ENCODE results near the gene CNFN. TPM values are rescaled to one million over a fixed set of nuclear protein-coding genes. Genes with fewer than 3 reads are reported as not detected.

Gene CNFN
- total RNA-seq, 1 experiment from 2014 or later = not detected

GRCh38 chr19:42376177-42376555, 13.9 kb downstream of the CNFN start:
- H3K4me3 ChIP-seq = no peak overlapping the region
- H3K4me1 ChIP-seq (replicated peaks) = no peaks in the 10 kb centered on the region

GRCh38 chr19:42375415-42376176, 14.5 kb downstream of the CNFN start:
- Histone ChIP-seq H3K4me1 (replicated peaks) (no peaks in the 10 kb centered on the region), H3K27me3 (replicated peaks) (peaks cover 12% of the 10 kb centered on the region), H3K9me3 (replicated peaks) (no peaks in the 10 kb centered on the region), H3K4me3 (no peak overlapping the region), H3K36me3 (no peaks in the 10 kb centered on the region), H3K27ac (no peak overlapping the region)
- DNase-seq (ENCODE audit: low read depth in 1 of 2, low spot score in 2 of 2) = no peak

More at GRCh38 chr19:42376177-42376555, 13.9 kb downstream of the CNFN start:
- Histone ChIP-seq H3K27me3 (replicated peaks) (peaks cover 17% of the 10 kb centered on the region), H3K27ac (no peak overlapping the region), H3K36me3 (no peaks in the 10 kb centered on the region), H3K9me3 (replicated peaks) (no peaks in the 10 kb centered on the region)
- DNase-seq (ENCODE audit: low read depth in 1 of 2, low spot score in 2 of 2) = no peak

GRCh38 chr19:42374826-42375376, 15.2 kb downstream of the CNFN start:
- H3K4me1 ChIP-seq (replicated peaks) = no peaks in the 10 kb centered on the region
- no peaks in the 10 kb centered on the region for H3K36me3 ChIP-seq
- peaks cover 6% of the 10 kb centered on the region for H3K27me3 ChIP-seq (replicated peaks)
- no peak overlapping the region for H3K4me3 ChIP-seq
- no peaks in the 10 kb centered on the region for H3K9me3 ChIP-seq (replicated peaks)
- H3K27ac ChIP-seq = no peak overlapping the region
- DNase-seq (ENCODE audit: low read depth in 1 of 2, low spot score in 2 of 2) = no peak

- no peak overlapping the region for H3K4me3 ChIP-seq
- H3K4me1 ChIP-seq (replicated peaks) = peaks cover 4% of the 10 kb centered on the region; the same call in 1 of the 2 replicates
- no peak for DNase-seq (ENCODE audit: low read depth in 1 of 2, low spot score in 2 of 2)
- no peaks in the 10 kb centered on the region for H3K9me3 ChIP-seq (replicated peaks)
- no peaks in the 10 kb centered on the region for H3K36me3 ChIP-seq
- no peak overlapping the region for H3K27ac ChIP-seq
- no peaks in the 10 kb centered on the region for H3K27me3 ChIP-seq (replicated peaks)
Observed at GRCh38 chr19:42370626-42371175, 19.4 kb downstream of the CNFN start.

- no peaks in the 10 kb centered on the region for H3K36me3 ChIP-seq
- H3K4me3 ChIP-seq = no peak overlapping the region
- H3K4me1 ChIP-seq (replicated peaks) = peaks cover 4% of the 10 kb centered on the region; the same call in 1 of the 2 replicates
- no peak overlapping the region for H3K27ac ChIP-seq
- H3K9me3 ChIP-seq (replicated peaks) = no peaks in the 10 kb centered on the region
- no peaks in the 10 kb centered on the region for H3K27me3 ChIP-seq (replicated peaks)
- DNase-seq (ENCODE audit: low read depth in 1 of 2, low spot score in 2 of 2) = no peak
Observed at GRCh38 chr19:42370068-42370520, 20.0 kb downstream of the CNFN start.

- no peaks in the 10 kb centered on the region for H3K27me3 ChIP-seq (replicated peaks)
Observed at GRCh38 chr19:42369433-42370067, 20.5 kb downstream of the CNFN start.

GRCh38 chr19:42368765-42369164, 21.3 kb downstream of the CNFN start:
- no peak for DNase-seq (ENCODE audit: low read depth in 1 of 2, low spot score in 2 of 2)
- Histone ChIP-seq H3K27me3 (replicated peaks) (no peaks in the 10 kb centered on the region), H3K9me3 (replicated peaks) (peaks cover 6% of the 10 kb centered on the region), H3K4me1 (replicated peaks) (peaks cover 4% of the 10 kb centered on the region; the same call in 1 of the 2 replicates), H3K36me3 (peaks cover 2% of the 10 kb centered on the region; the same call in 1 of the 2 replicates), H3K4me3 (no peak overlapping the region), H3K27ac (no peak overlapping the region)

More at GRCh38 chr19:42369433-42370067, 20.5 kb downstream of the CNFN start:
- H3K27ac ChIP-seq = no peak overlapping the region
- no peaks in the 10 kb centered on the region for H3K9me3 ChIP-seq (replicated peaks)
- H3K36me3 ChIP-seq = no peaks in the 10 kb centered on the region
- DNase-seq (ENCODE audit: low read depth in 1 of 2, low spot score in 2 of 2) = no peak
- peaks cover 4% of the 10 kb centered on the region; the same call in 1 of the 2 replicates for H3K4me1 ChIP-seq (replicated peaks)
- H3K4me3 ChIP-seq = no peak overlapping the region

GRCh38 chr19:42368360-42368759, 21.7 kb downstream of the CNFN start:
- no peak for DNase-seq (ENCODE audit: low read depth in 1 of 2, low spot score in 2 of 2)
- H3K9me3 ChIP-seq (replicated peaks) = peaks cover 6% of the 10 kb centered on the region
- H3K27ac ChIP-seq = no peak overlapping the region
- H3K27me3 ChIP-seq (replicated peaks) = no peaks in the 10 kb centered on the region
- H3K4me1 ChIP-seq (replicated peaks) = peaks cover 4% of the 10 kb centered on the region; the same call in 1 of the 2 replicates
- peaks cover 6% of the 10 kb centered on the region; the same call in 1 of the 2 replicates for H3K36me3 ChIP-seq
- no peak overlapping the region for H3K4me3 ChIP-seq

- no peaks in the 10 kb centered on the region for H3K27me3 ChIP-seq (replicated peaks)
- H3K4me3 ChIP-seq = no peak overlapping the region
- no peak overlapping the region for H3K27ac ChIP-seq
- H3K4me1 ChIP-seq (replicated peaks) = peaks cover 4% of the 10 kb centered on the region; the same call in 1 of the 2 replicates
- peaks cover 6% of the 10 kb centered on the region for H3K9me3 ChIP-seq (replicated peaks)
- H3K36me3 ChIP-seq = peaks cover 10% of the 10 kb centered on the region
- no peak for DNase-seq (ENCODE audit: low read depth in 1 of 2, low spot score in 2 of 2)
Observed at GRCh38 chr19:42367929-42368328, 22.2 kb downstream of the CNFN start.

- H3K4me1 ChIP-seq (replicated peaks) = peaks cover 4% of the 10 kb centered on the region; the same call in 1 of the 2 replicates
- H3K27ac ChIP-seq = no peak overlapping the region
- peaks cover 6% of the 10 kb centered on the region for H3K9me3 ChIP-seq (replicated peaks)
- H3K36me3 ChIP-seq = peaks cover 13% of the 10 kb centered on the region
- no peak overlapping the region for H3K4me3 ChIP-seq
- no peak for DNase-seq (ENCODE audit: low read depth in 1 of 2, low spot score in 2 of 2)
- H3K27me3 ChIP-seq (replicated peaks) = no peaks in the 10 kb centered on the region
Observed at GRCh38 chr19:42366673-42367072, 23.4 kb downstream of the CNFN start.

GRCh38 chr19:42363614-42364346, 26.3 kb downstream of the CNFN start:
- no peak for DNase-seq (ENCODE audit: low read depth in 1 of 2, low spot score in 2 of 2)
- no peak overlapping the region for H3K4me3 ChIP-seq

GRCh38 chr19:42362891-42363440, 27.1 kb downstream of the CNFN start:
- H3K27me3 ChIP-seq (replicated peaks) = no peaks in the 10 kb centered on the region
- no peak overlapping the region for H3K27ac ChIP-seq
- no peak for DNase-seq (ENCODE audit: low read depth in 1 of 2, low spot score in 2 of 2)
- H3K36me3 ChIP-seq = peaks cover 13% of the 10 kb centered on the region
- H3K9me3 ChIP-seq (replicated peaks) = peaks cover 6% of the 10 kb centered on the region
- H3K4me3 ChIP-seq = no peak overlapping the region
- peaks cover 4% of the 10 kb centered on the region; the same call in 1 of the 2 replicates for H3K4me1 ChIP-seq (replicated peaks)

More at GRCh38 chr19:42363614-42364346, 26.3 kb downstream of the CNFN start:
- no peaks in the 10 kb centered on the region for H3K27me3 ChIP-seq (replicated peaks)
- no peak overlapping the region for H3K27ac ChIP-seq
- peaks cover 6% of the 10 kb centered on the region for H3K9me3 ChIP-seq (replicated peaks)
- H3K36me3 ChIP-seq = peaks cover 13% of the 10 kb centered on the region
- peaks cover 4% of the 10 kb centered on the region; the same call in 1 of the 2 replicates for H3K4me1 ChIP-seq (replicated peaks)

- Histone ChIP-seq H3K36me3 (peaks cover 13% of the 10 kb centered on the region), H3K27ac (no peak overlapping the region), H3K9me3 (replicated peaks) (peaks cover 6% of the 10 kb centered on the region), H3K4me3 (no peak overlapping the region), H3K4me1 (replicated peaks) (0 out of 2 replicates have a peak, but pooled peaks cover under 1% of the 10 kb centered on the region), H3K27me3 (replicated peaks) (no peaks in the 10 kb centered on the region)
- DNase-seq (ENCODE audit: low read depth in 1 of 2, low spot score in 2 of 2) = no peak
Observed at GRCh38 chr19:42362342-42362741, 27.8 kb downstream of the CNFN start.
